Panc1 (cell line): ENCODE results near the gene DOP1A. TPM values are rescaled to one million over a fixed set of nuclear protein-coding genes. Genes with fewer than 3 reads are reported as not detected.

Experiments used
- ATAC-seq: fragments of 200-7000 bp; cut with Tn5 transposase; 2 replicates; pipeline ENCODE4 v1.9.1; 2020; ENCODE audit warnings: mild to moderate bottlenecking, moderate library complexity
- BruUV-seq: library from RNA; stranded (reverse); fragments of 400-500 nt; replicated peaks from 2 replicates; lab custom pipeline; 2021; lab: Mats Ljungman, UMichigan
- CTCF ChIA-PET: fragments of 300-600 bp; sonication (Branson Sonifier 250); formaldehyde crosslinking; loops from one replicate; lab custom pipeline; 2022; ENCODE audit warnings: antibody characterized with exemption; lab: Charles Lee
- POLR2A ChIA-PET: fragments of 300-600 bp; sonication (Branson Sonifier 250); formaldehyde crosslinking; loops from one replicate; lab custom pipeline; 2022; ENCODE audit warnings: antibody characterized with exemption; lab: Charles Lee
- DNase-seq: peaks from one replicate; pipeline ENCODE4 v3.0.0-alpha.2; 2010; ENCODE audit warnings: low read depth, low spot score
- H3K27ac ChIP-seq: 2 replicates; pipeline ENCODE4 v1.5.1; 2011; ENCODE audit warnings: mild to moderate bottlenecking, low read length, inconsistent platforms
- H3K27me3 ChIP-seq: fragments of 200-500 bp; sonication (Bioruptor generic); 2 replicates; pipeline ENCODE4 v1.6.0; 2014; ENCODE audit warnings: low read length, inconsistent platforms; ENCODE audit not compliant: control insufficient read depth, insufficient read depth
- H3K36me3 ChIP-seq: fragments of 200-500 bp; sonication (Bioruptor generic); 2 replicates; pipeline ENCODE4 v1.5.1; 2014; ENCODE audit warnings: inconsistent platforms, mild to moderate bottlenecking, low read length, moderate library complexity; ENCODE audit not compliant: control insufficient read depth, insufficient read depth
- H3K4me1 ChIP-seq: 2 replicates; pipeline ENCODE4 v1.5.1; 2011; ENCODE audit warnings: inconsistent platforms, mild to moderate bottlenecking, low read length, moderate library complexity; ENCODE audit not compliant: control insufficient read depth, insufficient read depth
- H3K4me3 ChIP-seq, 2 experiments: 2 replicates each; pipeline ENCODE4 v1.5.1; 2011 to 2012; ENCODE audit warnings: low read depth in 2 of 2, low read length in 2 of 2, mild to moderate bottlenecking in 2 of 2, inconsistent platforms in 1 of 2, moderate library complexity in 1 of 2
- H3K9me3 ChIP-seq: fragments of 200-500 bp; sonication (Bioruptor generic); 2 replicates; pipeline ENCODE4 v1.5.1; 2014; ENCODE audit warnings: low read depth, mild to moderate bottlenecking, inconsistent platforms, low read length, moderate library complexity; ENCODE audit not compliant: control insufficient read depth, insufficient read depth
- CTCF ChIP-seq: fragments of 450-650 bp; IDR thresholded peaks from 2 replicates; pipeline ENCODE4 v1.5.1; 2017; ENCODE audit warnings: mild to moderate bottlenecking
- POLR2AphosphoS5 ChIP-seq: IDR thresholded peaks from 2 replicates; pipeline ENCODE4 v1.6.1; 2012; ENCODE audit warnings: mild to moderate bottlenecking, low read depth, low read length, moderate library complexity
- REST ChIP-seq, 2 experiments: IDR thresholded peaks; 2 replicates each; pipeline ENCODE4 v1.6.1; 2011 to 2012; ENCODE audit warnings: low read depth in 2 of 2, control low read depth in 1 of 2, low read length in 1 of 2, mild to moderate bottlenecking in 1 of 2, moderate library complexity in 1 of 2; ENCODE audit not compliant: insufficient read depth in 1 of 2
- SIN3A ChIP-seq: IDR thresholded peaks from 2 replicates; pipeline ENCODE4 v1.6.1; 2012; ENCODE audit warnings: low read depth, mild to moderate bottlenecking, low read length, moderate library complexity, borderline replicate concordance; ENCODE audit not compliant: insufficient read depth
- TCF7L2 ChIP-seq: IDR thresholded peaks from 2 replicates; pipeline ENCODE4 v1.6.1; 2011; ENCODE audit warnings: mild to moderate bottlenecking, low read depth, low read length, inconsistent platforms
- in situ Hi-C: cut with HindIII; loops from 2 replicates; pipeline ENCODE4 v1.10.0; 2016; ENCODE audit warnings: low sequenced_read_pairs, low pct_unique_long_range_greater_than_20kb
- intact Hi-C: fragments of 100-400 bp; cut with micrococcal nuclease; formaldehyde crosslinking; loops from one replicate; pipeline ENCODE4 v1.10.0; 2022; ENCODE audit not compliant: unreplicated experiment
- total RNA-seq: library from RNA; stranded (reverse); gene quantifications from one replicate; pipeline ENCODE4 v1.2.1, GENCODE V29; 2021; ENCODE audit not compliant: unreplicated experiment

The DOP1A gene
- total RNA-seq, 1 experiment from 2014 or later, result 13.4 TPM

- intact Hi-C loops, result no loop called here
These were observed 47.7 kb upstream of the DOP1A start for GRCh38 chr6:83019741-83020140.

GRCh38 chr6:83031689-83032088 is 35.8 kb upstream of the DOP1A start:
- no TSS peak for BruUV-seq
- DNase-seq (no peak), ATAC-seq (no peak)
- POLR2A ChIA-PET, result no interaction called here
- H3K27ac ChIP-seq, result no peak overlapping the region
- H3K4me3 ChIP-seq, result no peak overlapping the region
- in situ Hi-C loops (no loop called here), intact Hi-C loops (no loop called here)
- H3K27me3 ChIP-seq, result no peaks in the 10 kb centered on the region
- no peaks in the 10 kb centered on the region for H3K9me3 ChIP-seq
- CTCF ChIA-PET, result no interaction called here
- H3K4me1 ChIP-seq, result no peaks in the 10 kb centered on the region
- no peak for TF ChIP-seq SIN3A
- TF ChIP-seq CTCF, result no peak
- no peak for TF ChIP-seq REST (IDR thresholded peaks at IDR 0.05; ENCODE audit: insufficient read depth in 1 of 2, low read depth in 2 of 2, low read length in 1 of 2)
- TF ChIP-seq TCF7L2, result no peak
- no peak for TF ChIP-seq POLR2AphosphoS5
- H3K36me3 ChIP-seq, result no peaks in the 10 kb centered on the region; the same call in 1 of the 2 replicates

More at GRCh38 chr6:83019741-83020140, 47.7 kb upstream of the DOP1A start:
- no peaks in the 10 kb centered on the region for H3K27me3 ChIP-seq
- no peak overlapping the region for H3K27ac ChIP-seq
- DNase-seq (no peak), ATAC-seq (no peak)
- TF ChIP-seq TCF7L2, result no peak
- no peak for TF ChIP-seq SIN3A
- no peak for TF ChIP-seq CTCF
- TF ChIP-seq POLR2AphosphoS5, result no peak
- TF ChIP-seq REST (IDR thresholded peaks at IDR 0.05; ENCODE audit: insufficient read depth in 1 of 2, low read depth in 2 of 2, low read length in 1 of 2), result no peak
- POLR2A ChIA-PET, result interaction anchor here (0.6 kb wide), 1 partner anchor 17 kb away, joined by 5 read pairs; no protein-coding TSS in a partner anchor
- BruUV-seq, result no TSS peak
- CTCF ChIA-PET, result no interaction called here
- peaks cover 2% of the 10 kb centered on the region; the same call in 1 of the 2 replicates for H3K36me3 ChIP-seq
- H3K9me3 ChIP-seq, result no peaks in the 10 kb centered on the region
- in situ Hi-C loops, result no loop called here
- no peak overlapping the region for H3K4me3 ChIP-seq
- no peaks in the 10 kb centered on the region for H3K4me1 ChIP-seq
